B cell (primary cell): ENCODE results near the gene PTPN22. TPM values are rescaled to one million over a fixed set of nuclear protein-coding genes. Genes with fewer than 3 reads are reported as not detected.

Source experiments
- ATAC-seq: fragments of 200-7000 bp; cut with Tn5 transposase; one replicate; pipeline ENCODE4 v1.10.0; 2021; ENCODE audit warnings: low read depth, mild to moderate bottlenecking, moderate number of reproducible peaks, moderate library complexity
- CTCF ChIA-PET: fragments of 350-600 bp; sonication (Branson Sonifier 250); formaldehyde crosslinking; loops from one replicate; lab custom pipeline; 2021; ENCODE audit warnings: antibody characterized with exemption, inconsistent platforms; lab: Charles Lee
- POLR2A ChIA-PET: fragments of 350-600 bp; sonication (Branson Sonifier 250); formaldehyde crosslinking; loops from one replicate; lab custom pipeline; 2021; ENCODE audit warnings: antibody characterized with exemption; lab: Charles Lee
- DNase-seq: peaks from one replicate; pipeline ENCODE4 v3.0.0; 2013
- H2AFZ ChIP-seq: 2 replicates; pipeline ENCODE4 v1.6.1; 2012; ENCODE audit warnings: mild to moderate bottlenecking, low read depth, low read length; ENCODE audit not compliant: insufficient read depth, poor library complexity, severe bottlenecking
- H3K27ac ChIP-seq, 2 donors: 1 replicate in 1 of 2; 2 replicates in 1 of 2; pipeline ENCODE4 v1.5.1; 2012 to 2013; ENCODE audit warnings: low read length in 2 of 2, mild to moderate bottlenecking in 2 of 2, moderate library complexity in 1 of 2
- H3K27me3 ChIP-seq, 4 experiments: fragments of 200-600 bp in 1 of 4; sonication (generic) in 1 of 4; replicated peaks in 1 of 4; 1 replicate in 2 of 4; 2 replicates in 2 of 4; pipeline versions ENCODE4 v1.6.1 to v1.7.0; 2013 to 2016; ENCODE audit warnings: low read length in 3 of 4, mild to moderate bottlenecking in 2 of 4, mixed read lengths in 1 of 4, moderate library complexity in 1 of 4; ENCODE audit not compliant: insufficient read depth in 4 of 4, control insufficient read depth in 3 of 4; ENCODE audit errors: control extremely low read depth in 1 of 4
- H3K36me3 ChIP-seq, 2 experiments: replicated peaks in 1 of 2; 1 replicate in 1 of 2; 2 replicates in 1 of 2; pipeline versions ENCODE4 v1.6.1 to v1.7.1; 2013; ENCODE audit warnings: low read length in 1 of 2; ENCODE audit not compliant: insufficient read depth in 2 of 2, control insufficient read depth in 1 of 2; ENCODE audit errors: control extremely low read depth in 1 of 2, extremely low read depth in 1 of 2
- H3K4me1 ChIP-seq, 2 donors: fragments of 200-600 bp in 1 of 2; sonication (generic) in 1 of 2; 1 replicate in 1 of 2; 2 replicates in 1 of 2; pipeline versions ENCODE4 v1.5.1 to v1.6.1; 2013 to 2017; ENCODE audit warnings: low read length in 2 of 2; ENCODE audit not compliant: control insufficient read depth in 2 of 2, insufficient read depth in 2 of 2
- H3K4me2 ChIP-seq: replicated peaks from 2 replicates; pipeline ENCODE3; 2012; ENCODE audit warnings: mild to moderate bottlenecking, low read depth, low read length; ENCODE audit not compliant: poor library complexity, severe bottlenecking
- H3K4me3 ChIP-seq, 5 experiments: fragments of 200-600 bp in 1 of 5; sonication (generic) in 1 of 5; 1 replicate in 3 of 5; 2 replicates in 2 of 5; pipeline versions ENCODE4 v1.5.1 to v1.7.0; 2011 to 2016; ENCODE audit warnings: low read length in 4 of 5, mild to moderate bottlenecking in 4 of 5, low read depth in 2 of 5, control low read depth in 1 of 5, moderate library complexity in 1 of 5; ENCODE audit not compliant: insufficient read depth in 1 of 5; ENCODE audit errors: control extremely low read depth in 1 of 5, extremely low read depth in 1 of 5
- H3K79me2 ChIP-seq: fragments of 200-600 bp; sonication (generic); one replicate; pipeline ENCODE4 v1.6.0; 2016; ENCODE audit warnings: low read length; ENCODE audit not compliant: control insufficient read depth, insufficient read depth
- H3K9ac ChIP-seq: fragments of 200-600 bp; sonication (generic); 2 replicates; pipeline ENCODE4 v1.6.1; 2017; ENCODE audit warnings: mild to moderate bottlenecking, low read length, moderate library complexity
- H3K9me3 ChIP-seq, 3 donors: one replicate each; pipeline versions ENCODE4 v1.6.1 to v1.7.1; 2013; ENCODE audit warnings: low read length in 2 of 3; ENCODE audit not compliant: control insufficient read depth in 2 of 3, insufficient read depth in 1 of 3; ENCODE audit errors: control extremely low read depth in 1 of 3
- H4K20me1 ChIP-seq: 2 replicates; pipeline ENCODE4 v1.6.0; 2012; ENCODE audit warnings: mild to moderate bottlenecking, low read length; ENCODE audit not compliant: insufficient read depth, control insufficient read depth, poor library complexity, severe bottlenecking
- H3K27ac Mint-ChIP-seq: one replicate; pipeline ENCODE4 v1.8.0; 2021; ENCODE audit warnings: mixed read lengths
- H3K27me3 Mint-ChIP-seq: one replicate; pipeline ENCODE4 v1.8.0; 2021; ENCODE audit warnings: mixed read lengths
- H3K4me1 Mint-ChIP-seq: one replicate; pipeline ENCODE4 v1.8.0; 2021; ENCODE audit warnings: mixed read lengths
- H3K4me3 Mint-ChIP-seq: one replicate; pipeline ENCODE4 v1.8.0; 2021; ENCODE audit warnings: mixed read lengths
- H3K9me3 Mint-ChIP-seq: one replicate; pipeline ENCODE4 v1.8.0; 2022; ENCODE audit warnings: mixed read lengths; ENCODE audit not compliant: insufficient read depth
- EZH2 ChIP-seq: IDR thresholded peaks from 2 replicates; pipeline ENCODE4 v1.6.1; 2012; ENCODE audit warnings: borderline replicate concordance, low read depth, mild to moderate bottlenecking, moderate library complexity, low read length; ENCODE audit not compliant: insufficient read depth, poor library complexity, severe bottlenecking
- WGBS: methylation state at CpG from one replicate; pipeline ENCODE4 v1.1.5; 2013; ENCODE audit warnings: missing lambda C conversion rate; ENCODE audit not compliant: insufficient coverage; 5-methylcytosine and 5-hydroxymethylcytosine counted together
- intact Hi-C: fragments of 100-400 bp; cut with micrococcal nuclease; formaldehyde crosslinking; loops from one replicate; pipeline ENCODE4 v1.10.0; 2022
- polyA plus RNA-seq: library from polyadenylated mRNA; depleted of rRNA; stranded (reverse); fragments of >200 nt; gene quantifications from 2 replicates; pipeline ENCODE4 v1.2.3, GENCODE V29; 2012
- total RNA-seq, 2 donors: library from RNA; stranded (reverse); fragments of 120-200 nt in 1 of 2; gene quantifications; 1 replicate in 1 of 2; 2 replicates in 1 of 2; pipeline versions ENCODE4 v1.2.3 to v1.2.4, GENCODE V29; 2013 to 2022
- TF ChIP-seq, protein P1 (sequence below): fragments of 200-600 bp; IDR thresholded peaks from one replicate; pipeline ENCODE4 v1.8.0; 2022; ENCODE audit warnings: antibody characterized with exemption, mild to moderate bottlenecking

The PTPN22 gene
- total and polyA plus RNA-seq, 2 donors (not counting 1 experiment from before 2014, with no cell fraction given) = 14.3 to 37.4 TPM

- Mint-ChIP-seq H3K4me3 (no peak overlapping the region), H3K27ac (no peak overlapping the region), H3K27me3 (no peaks in the 10 kb centered on the region), H3K4me1 (no peaks in the 10 kb centered on the region), H3K9me3 (no peaks in the 10 kb centered on the region)
- TF ChIP-seq EZH2 = no peak
- TF ChIP-seq, protein P1, sequence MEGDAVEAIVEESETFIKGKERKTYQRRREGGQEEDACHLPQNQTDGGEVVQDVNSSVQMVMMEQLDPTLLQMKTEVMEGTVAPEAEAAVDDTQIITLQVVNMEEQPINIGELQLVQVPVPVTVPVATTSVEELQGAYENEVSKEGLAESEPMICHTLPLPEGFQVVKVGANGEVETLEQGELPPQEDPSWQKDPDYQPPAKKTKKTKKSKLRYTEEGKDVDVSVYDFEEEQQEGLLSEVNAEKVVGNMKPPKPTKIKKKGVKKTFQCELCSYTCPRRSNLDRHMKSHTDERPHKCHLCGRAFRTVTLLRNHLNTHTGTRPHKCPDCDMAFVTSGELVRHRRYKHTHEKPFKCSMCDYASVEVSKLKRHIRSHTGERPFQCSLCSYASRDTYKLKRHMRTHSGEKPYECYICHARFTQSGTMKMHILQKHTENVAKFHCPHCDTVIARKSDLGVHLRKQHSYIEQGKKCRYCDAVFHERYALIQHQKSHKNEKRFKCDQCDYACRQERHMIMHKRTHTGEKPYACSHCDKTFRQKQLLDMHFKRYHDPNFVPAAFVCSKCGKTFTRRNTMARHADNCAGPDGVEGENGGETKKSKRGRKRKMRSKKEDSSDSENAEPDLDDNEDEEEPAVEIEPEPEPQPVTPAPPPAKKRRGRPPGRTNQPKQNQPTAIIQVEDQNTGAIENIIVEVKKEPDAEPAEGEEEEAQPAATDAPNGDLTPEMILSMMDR = no peak
- H3K4me1 ChIP-seq = no peaks in the 10 kb centered on the region
- H3K4me2 ChIP-seq = no peak overlapping the region
- ChIA-PET POLR2A (no interaction called here), CTCF (interaction anchor here (1.2 kb wide), 1 partner anchor 79 kb away, joined by 4 read pairs; no protein-coding TSS in a partner anchor)
- H4K20me1 ChIP-seq = no peaks in the 10 kb centered on the region
- intact Hi-C loops = no loop called here
- no peak overlapping the region for H3K4me3 ChIP-seq
- no peak overlapping the region for H2AFZ ChIP-seq
- no peak for ATAC-seq
- no peaks in the 10 kb centered on the region for H3K9me3 ChIP-seq
- no peaks in the 10 kb centered on the region for H3K27me3 ChIP-seq
- peaks cover 0 to 23% of the 10 kb centered on the region in 2 experiments for H3K36me3 ChIP-seq
- WGBS = 79% methylated on average over 2 of the region's 5 CpGs
- no peak for DNase-seq
- H3K27ac ChIP-seq = no peak overlapping the region
- H3K9ac ChIP-seq = no peak overlapping the region
- H3K79me2 ChIP-seq = no peaks in the 10 kb centered on the region
Observed at GRCh38 chr1:113913887-113914664, 42.6 kb upstream of the PTPN22 start.

DNA sequence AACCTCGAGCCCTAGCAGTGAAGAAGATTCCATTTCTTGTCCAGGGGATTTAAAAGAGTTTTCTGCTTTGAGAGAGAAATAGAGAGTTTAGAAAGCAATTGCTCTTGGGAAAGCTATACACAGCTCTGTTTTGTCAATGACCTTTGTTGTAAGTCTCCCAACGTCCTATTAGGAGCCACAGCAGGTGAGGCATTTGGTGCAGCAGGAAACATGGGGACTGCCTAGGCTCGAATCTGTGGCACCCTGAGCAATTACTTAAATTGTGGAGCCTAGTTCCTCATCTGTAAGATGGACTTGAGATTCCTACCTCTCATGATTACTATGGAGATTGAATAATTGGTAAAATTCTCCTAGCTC is 41.8 kb upstream of the PTPN22 start:
- ChIA-PET POLR2A (no interaction called here), CTCF (interaction anchor here (1.2 kb wide), 1 partner anchor 78 kb away, joined by 4 read pairs; no protein-coding TSS in a partner anchor)
- H3K27me3 Mint-ChIP-seq = no peaks in the 10 kb centered on the region
- DNase-seq (no peak), ATAC-seq (no peak)
- no peak for TF ChIP-seq EZH2
- TF ChIP-seq, protein P1 = no peak
- Histone ChIP-seq H4K20me1 (no peaks in the 10 kb centered on the region), H3K9me3 (no peaks in the 10 kb centered on the region), H2AFZ (no peak overlapping the region), H3K4me3 (no peak overlapping the region), H3K4me1 (no peaks in the 10 kb centered on the region), H3K4me2 (no peak overlapping the region), H3K79me2 (no peaks in the 10 kb centered on the region), H3K27ac (no peak overlapping the region), H3K9ac (no peak overlapping the region), H3K36me3 (peaks cover 0 to 30% of the 10 kb centered on the region in 2 experiments), H3K27me3 (no peaks in the 10 kb centered on the region)
- WGBS = 94% methylated on average over 2 of the region's 3 CpGs
- no peak overlapping the region for H3K4me3 Mint-ChIP-seq
- H3K9me3 Mint-ChIP-seq = no peaks in the 10 kb centered on the region
- intact Hi-C loops = no loop called here
- H3K4me1 Mint-ChIP-seq = no peaks in the 10 kb centered on the region
- H3K27ac Mint-ChIP-seq = no peak overlapping the region
